H9 (cell line): ENCODE results near the gene POLDIP3. TPM values are rescaled to one million over a fixed set of nuclear protein-coding genes. Genes with fewer than 3 reads are reported as not detected.
A peak's percentile ranks its signal among the peaks of the same experiment; 100 is the strongest.

Experiments
- DNase-seq: peaks from one replicate; pipeline ENCODE4 v3.0.0-alpha.2; 2017
- H2AFZ ChIP-seq: one replicate; pipeline ENCODE4 v1.6.1; 2013; ENCODE audit warnings: mild to moderate bottlenecking, low read length, control low read depth, moderate library complexity
- H2AK5ac ChIP-seq: 2 replicates; pipeline ENCODE4 v1.6.1; 2013; ENCODE audit warnings: low read length, control low read depth, mixed read lengths; ENCODE audit not compliant: insufficient read length
- H2BK120ac ChIP-seq: one replicate; pipeline ENCODE4 v1.6.1; 2013; ENCODE audit warnings: low read depth, mild to moderate bottlenecking, low read length, control low read depth, inconsistent platforms; ENCODE audit not compliant: poor library complexity, severe bottlenecking
- H2BK12ac ChIP-seq: 2 replicates; pipeline ENCODE4 v1.6.1; 2013; ENCODE audit warnings: low read length, control low read depth, mixed read lengths, low read depth; ENCODE audit not compliant: insufficient read length
- H2BK15ac ChIP-seq: 2 replicates; pipeline ENCODE4 v1.6.1; 2013; ENCODE audit warnings: low read depth, low read length, control low read depth
- H2BK20ac ChIP-seq: one replicate; pipeline ENCODE4 v1.6.1; 2013; ENCODE audit warnings: low read depth, mild to moderate bottlenecking, low read length, control low read depth, inconsistent platforms; ENCODE audit not compliant: poor library complexity, severe bottlenecking
- H2BK5ac ChIP-seq: 2 replicates; pipeline ENCODE4 v1.6.1; 2013; ENCODE audit warnings: low read length, control low read depth, mixed read lengths; ENCODE audit not compliant: insufficient read length
- H3K14ac ChIP-seq: 2 replicates; pipeline ENCODE4 v1.6.1; 2013; ENCODE audit warnings: low read length, control low read depth; ENCODE audit not compliant: insufficient read depth
- H3K18ac ChIP-seq: 2 replicates; pipeline ENCODE4 v1.6.1; 2013; ENCODE audit warnings: low read depth, mild to moderate bottlenecking, mixed read lengths, low read length, control low read depth; ENCODE audit not compliant: insufficient read length
- H3K23ac ChIP-seq: 2 replicates; pipeline ENCODE4 v1.6.1; 2013; ENCODE audit warnings: low read length, control low read depth, mixed read lengths, low read depth; ENCODE audit not compliant: insufficient read length
- H3K23me2 ChIP-seq: 2 replicates; pipeline ENCODE4 v1.6.1; 2013; ENCODE audit warnings: low read depth, mild to moderate bottlenecking, mixed read lengths, low read length, control low read depth; ENCODE audit not compliant: insufficient read length, poor library complexity, severe bottlenecking
- H3K27ac ChIP-seq: 2 replicates; pipeline ENCODE4 v1.5.1; 2013; ENCODE audit warnings: low read length, control low read depth, mixed read lengths, low read depth; ENCODE audit not compliant: insufficient read length
- H3K27me3 ChIP-seq: 2 replicates; pipeline ENCODE4 v1.6.1; 2013; ENCODE audit warnings: low read length, control low read depth, inconsistent platforms; ENCODE audit not compliant: insufficient read depth
- H3K4ac ChIP-seq: 2 replicates; pipeline ENCODE4 v1.6.1; 2013; ENCODE audit warnings: low read depth, mild to moderate bottlenecking, control low read depth, inconsistent platforms, low read length, moderate library complexity
- H3K4me1 ChIP-seq: 2 replicates; pipeline ENCODE4 v1.6.1; 2013; ENCODE audit warnings: low read length, control low read depth, inconsistent platforms; ENCODE audit not compliant: insufficient read depth
- H3K4me2 ChIP-seq: 2 replicates; pipeline ENCODE4 v1.6.1; 2013; ENCODE audit warnings: low read length, control low read depth, mixed read lengths; ENCODE audit not compliant: insufficient read length, insufficient read depth
- H3K56ac ChIP-seq: 2 replicates; pipeline ENCODE4 v1.6.1; 2013; ENCODE audit warnings: low read depth, mild to moderate bottlenecking, mixed read lengths, low read length, control low read depth; ENCODE audit not compliant: insufficient read length
- H3K79me1 ChIP-seq: 2 replicates; pipeline ENCODE4 v1.6.1; 2013; ENCODE audit warnings: low read depth, mild to moderate bottlenecking, moderate library complexity, low read length, control low read depth, inconsistent platforms; ENCODE audit not compliant: insufficient read depth, poor library complexity, severe bottlenecking
- H3K79me2 ChIP-seq: 2 replicates; pipeline ENCODE4 v1.6.1; 2013; ENCODE audit warnings: low read length, control low read depth, inconsistent platforms; ENCODE audit not compliant: insufficient read depth
- H3K9ac ChIP-seq: 2 replicates; pipeline ENCODE4 v1.6.1; 2013; ENCODE audit warnings: low read length, control low read depth, mixed read lengths; ENCODE audit not compliant: insufficient read length; ENCODE audit errors: extremely low read depth
- H3K9me3 ChIP-seq: one replicate; pipeline ENCODE4 v1.6.1; 2013; ENCODE audit warnings: low read depth, low read length, inconsistent platforms; ENCODE audit not compliant: control insufficient read depth
- H3T11ph ChIP-seq: one replicate; pipeline ENCODE4 v1.6.1; 2013; ENCODE audit warnings: mild to moderate bottlenecking, low read length, control low read depth, inconsistent platforms
- H4K20me1 ChIP-seq: one replicate; pipeline ENCODE4 v1.6.1; 2013; ENCODE audit not compliant: control insufficient read depth, insufficient read length, insufficient read depth
- H4K5ac ChIP-seq: 2 replicates; pipeline ENCODE4 v1.6.1; 2013; ENCODE audit warnings: low read depth, mild to moderate bottlenecking, mixed read lengths, low read length, control low read depth; ENCODE audit not compliant: insufficient read length
- H4K8ac ChIP-seq: replicated peaks from 2 replicates; pipeline ENCODE4 v1.6.1; 2013; ENCODE audit warnings: low read length, control low read depth, mixed read lengths, low read depth; ENCODE audit not compliant: insufficient read length
- H4K91ac ChIP-seq: 2 replicates; pipeline ENCODE4 v1.6.1; 2013; ENCODE audit warnings: low read depth, mild to moderate bottlenecking, moderate library complexity, mixed read lengths, low read length, control low read depth; ENCODE audit not compliant: insufficient read length
- H3K27ac Mint-ChIP-seq, 3 experiments: 2 replicates in 2 of 3; 3 replicates in 1 of 3; pipeline ENCODE4 v1.8.0; 2020 to 2021; ENCODE audit warnings: mixed read lengths in 3 of 3, mild to moderate bottlenecking in 1 of 3, moderate library complexity in 1 of 3
- H3K27me3 Mint-ChIP-seq: 2 replicates; pipeline ENCODE4 v1.8.0; 2021; ENCODE audit warnings: low read depth, mild to moderate bottlenecking, moderate library complexity, mixed read lengths
- H3K36me3 Mint-ChIP-seq, 3 experiments: 2 replicates in 2 of 3; 3 replicates in 1 of 3; pipeline ENCODE4 v1.8.0; 2020 to 2021; ENCODE audit warnings: low read depth in 3 of 3, mixed read lengths in 3 of 3; ENCODE audit not compliant: insufficient read depth in 1 of 3
- H3K4me1 Mint-ChIP-seq, 2 experiments: 2 replicates each; pipeline ENCODE4 v1.8.0; 2020; ENCODE audit warnings: mixed read lengths in 2 of 2
- H3K4me3 Mint-ChIP-seq, 2 experiments: 2 replicates in 1 of 2; 3 replicates in 1 of 2; pipeline ENCODE4 v1.8.0; 2020 to 2021; ENCODE audit warnings: mild to moderate bottlenecking in 2 of 2, mixed read lengths in 2 of 2, moderate library complexity in 1 of 2
- H3K9me3 Mint-ChIP-seq, 2 experiments: 2 replicates in 1 of 2; 3 replicates in 1 of 2; pipeline ENCODE4 v1.8.0; 2020; ENCODE audit warnings: mild to moderate bottlenecking in 2 of 2, mixed read lengths in 2 of 2, moderate library complexity in 1 of 2
- CTCF ChIP-seq: fragments of 200-600 bp; sonication (generic); conservative IDR thresholded peaks from 3 replicates; pipeline ENCODE4 v1.8.0; 2021; ENCODE audit warnings: antibody characterized with exemption, mild to moderate bottlenecking
- WGBS: extraction: QIAGEN DNeasy Blood & Tissue Kit; methylation state at CpG from one replicate; pipeline ENCODE4 v1.1.7; 2013; ENCODE audit warnings: missing lambda C conversion rate, low lambda C conversion rate, mixed read lengths; ENCODE audit not compliant: insufficient read length; ENCODE audit errors: extremely low coverage; 5-methylcytosine and 5-hydroxymethylcytosine counted together
- total RNA-seq: library from RNA; stranded (reverse); gene quantifications from 2 replicates; pipeline ENCODE4 v1.2.1, GENCODE V29; 2021

Gene POLDIP3
- total RNA-seq, 1 experiment from 2014 or later = 90.8 TPM

DNA sequence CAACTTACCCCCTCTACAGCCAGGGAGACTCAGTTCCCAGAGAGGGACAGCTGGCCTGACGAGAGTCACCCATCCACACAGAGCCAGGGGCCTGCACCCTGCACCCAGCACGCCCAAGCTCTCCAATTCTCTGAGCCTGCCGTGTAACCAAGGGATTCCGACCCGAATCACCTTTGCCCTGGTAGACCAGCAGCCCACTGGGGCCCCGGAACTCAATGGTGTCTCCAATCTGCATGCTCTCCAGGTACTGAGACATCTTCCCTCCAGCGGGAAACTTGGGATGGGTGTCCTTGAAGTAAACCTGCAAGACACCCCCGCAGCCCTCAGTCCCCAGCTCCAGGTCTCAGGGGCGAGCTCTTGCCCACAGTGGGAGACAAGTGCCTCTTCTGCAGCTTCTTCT lies 13.3 kb upstream of the POLDIP3 start:
- H3K23me2 ChIP-seq = no peaks in the 10 kb centered on the region
- H3K4me1 Mint-ChIP-seq = no peaks in the 10 kb centered on the region
- H2BK5ac ChIP-seq = no peak overlapping the region
- no peaks in the 10 kb centered on the region for H3K27me3 ChIP-seq
- no peak overlapping the region for H3K14ac ChIP-seq
- H3T11ph ChIP-seq = no peak overlapping the region
- DNase-seq = no peak
- no peaks in the 10 kb centered on the region for H3K27me3 Mint-ChIP-seq
- no peak for TF ChIP-seq CTCF
- H3K23ac ChIP-seq = no peak overlapping the region
- no peak overlapping the region for H2BK120ac ChIP-seq
- H3K4me2 ChIP-seq = no peak overlapping the region
- H4K20me1 ChIP-seq = no peaks in the 10 kb centered on the region
- no CpG with 5 or more reads among the region's 9 CpGs for WGBS
- H3K27ac Mint-ChIP-seq = peak overlapping the region in 1 of 3 experiments; percentile 66; a peak in 1 of 7 replicates
- no peak overlapping the region for H3K27ac ChIP-seq
- H3K18ac ChIP-seq = no peak overlapping the region
- no peak overlapping the region for H4K8ac ChIP-seq
- no peak overlapping the region for H4K91ac ChIP-seq
- no peak overlapping the region for H2AFZ ChIP-seq
- no peak overlapping the region for H4K5ac ChIP-seq
- no peak overlapping the region for H2BK15ac ChIP-seq
- no peak overlapping the region for H3K9ac ChIP-seq
- no peak overlapping the region for H2BK12ac ChIP-seq
- H3K9me3 Mint-ChIP-seq = no peaks in the 10 kb centered on the region
- H3K36me3 Mint-ChIP-seq = peaks cover 5 to 51% (median 51%) of the 10 kb centered on the region in 3 experiments; a peak in 6 of 7 replicates
- no peak overlapping the region for H2BK20ac ChIP-seq
- H3K56ac ChIP-seq = no peak overlapping the region
- H2AK5ac ChIP-seq = no peak overlapping the region
- H3K4me1 ChIP-seq = no peaks in the 10 kb centered on the region
- H3K79me1 ChIP-seq = no peaks in the 10 kb centered on the region
- no peaks in the 10 kb centered on the region for H3K9me3 ChIP-seq
- no peak overlapping the region for H3K4me3 Mint-ChIP-seq
- H3K79me2 ChIP-seq = no peaks in the 10 kb centered on the region
- no peak overlapping the region for H3K4ac ChIP-seq
